Activated CD4-positive, alpha-beta T cell treated with anti-CD3 and anti-CD28 coated beads, Interleukin-2, amount 10 ng/mL, durations not matched to agents 7 days and 5 days (primary cell): ENCODE data around the gene HNF1A. TPM values are rescaled to one million over a fixed set of nuclear protein-coding genes. Genes with fewer than 3 reads are reported as not detected.

Source experiments
- CTCF ChIA-PET: fragments of 350-600 bp; sonication (Branson Sonifier 250); formaldehyde crosslinking; loops from one replicate; lab custom pipeline; 2021; ENCODE audit warnings: antibody characterized with exemption; lab: Charles Lee
- POLR2A ChIA-PET: fragments of 350-600 bp; sonication (Branson Sonifier 250); formaldehyde crosslinking; loops from one replicate; lab custom pipeline; 2021; ENCODE audit warnings: antibody characterized with exemption; lab: Charles Lee
- DNase-seq: peaks from one replicate; pipeline ENCODE4 v3.0.0-alpha.2; 2020
- H3K27ac Mint-ChIP-seq: one replicate; pipeline ENCODE4 v1.8.0; 2021; ENCODE audit warnings: mild to moderate bottlenecking, moderate library complexity, mixed read lengths
- H3K27me3 Mint-ChIP-seq: one replicate; pipeline ENCODE4 v1.8.0; 2021; ENCODE audit warnings: mixed read lengths
- H3K36me3 Mint-ChIP-seq: one replicate; pipeline ENCODE4 v1.8.0; 2021; ENCODE audit warnings: low read depth, mixed read lengths
- H3K4me1 Mint-ChIP-seq: one replicate; pipeline ENCODE4 v1.8.0; 2021; ENCODE audit warnings: mixed read lengths
- H3K4me3 Mint-ChIP-seq: one replicate; pipeline ENCODE4 v1.8.0; 2021; ENCODE audit warnings: mild to moderate bottlenecking, moderate library complexity, mixed read lengths
- H3K9me3 Mint-ChIP-seq: one replicate; pipeline ENCODE4 v1.8.0; 2021; ENCODE audit warnings: mixed read lengths
- total RNA-seq, 2 experiments: library from RNA; stranded (reverse); gene quantifications; one replicate each; pipeline ENCODE4 v1.2.3, GENCODE V29; 2021

The HNF1A gene
- total RNA-seq, 2 experiments from 2014 or later = not detected

DNA sequence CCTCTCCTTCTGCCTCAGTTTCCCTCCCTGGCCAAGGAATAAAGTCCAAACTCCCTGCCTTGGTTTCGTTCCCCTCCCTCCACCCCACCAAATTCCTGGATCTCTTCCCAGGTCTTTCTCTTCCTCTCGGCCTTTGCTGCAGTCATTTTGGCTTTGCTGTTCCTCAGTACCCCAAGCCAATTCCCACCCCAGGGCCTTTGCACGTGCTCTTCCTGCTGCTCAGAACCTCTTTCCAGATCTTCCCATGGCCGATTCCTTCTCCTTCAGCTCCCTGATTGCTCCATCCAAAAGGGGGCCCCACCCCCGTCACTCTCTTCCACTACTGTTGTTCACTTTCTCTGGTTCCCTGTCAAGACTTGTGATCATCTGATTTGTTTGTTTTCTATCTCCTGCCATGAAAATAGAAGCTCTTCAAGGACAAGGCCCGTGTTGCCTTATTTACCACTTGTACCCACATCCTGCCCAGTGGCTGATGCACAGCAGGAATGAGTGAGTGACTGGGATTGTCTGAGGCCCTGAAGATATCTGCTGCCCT is 3.1 kb downstream of the HNF1A start:
- ChIA-PET CTCF (interaction anchor here (0.6 to 2.4 kb wide), 5 partner anchors 10 to 185 kb away, joined by 3 to 5 read pairs (median 5); no protein-coding TSS in a partner anchor), POLR2A (no interaction called here)
- Mint-ChIP-seq H3K4me3 (no peak overlapping the region), H3K27ac (no peak overlapping the region), H3K4me1 (no peaks in the 10 kb centered on the region), H3K27me3 (no peaks in the 10 kb centered on the region), H3K9me3 (no peaks in the 10 kb centered on the region), H3K36me3 (no peaks in the 10 kb centered on the region)
- DNase-seq = no peak

DNA sequence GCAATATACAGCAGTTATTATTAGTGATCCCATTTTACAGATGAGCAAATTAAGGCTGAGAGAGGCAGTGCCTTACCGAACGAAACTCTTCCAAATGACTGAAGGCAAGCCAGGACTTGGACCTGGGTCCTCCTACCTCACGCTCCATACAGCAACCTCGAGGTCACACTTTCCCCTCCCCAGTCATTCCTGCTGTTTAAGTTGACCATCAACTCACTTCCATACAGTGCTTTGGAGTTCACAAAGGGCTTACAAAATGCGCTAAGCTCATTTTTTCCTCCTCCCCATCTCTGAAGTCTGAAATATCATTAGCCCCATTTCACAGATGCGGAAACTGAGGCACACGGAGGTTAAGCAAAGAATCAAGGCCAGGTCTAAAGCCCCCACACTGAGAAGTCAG is 4.3 kb downstream of the HNF1A start:
- Mint-ChIP-seq H3K4me3 (no peak overlapping the region), H3K27ac (no peak overlapping the region), H3K36me3 (no peaks in the 10 kb centered on the region), H3K9me3 (no peaks in the 10 kb centered on the region), H3K27me3 (no peaks in the 10 kb centered on the region), H3K4me1 (no peaks in the 10 kb centered on the region)
- CTCF ChIA-PET = interaction anchor here (0.5 to 2.4 kb wide), 2 partner anchors 18 to 20 kb away, joined by 4 to 5 read pairs; no protein-coding TSS in a partner anchor
- POLR2A ChIA-PET = no interaction called here
- no peak for DNase-seq

DNA sequence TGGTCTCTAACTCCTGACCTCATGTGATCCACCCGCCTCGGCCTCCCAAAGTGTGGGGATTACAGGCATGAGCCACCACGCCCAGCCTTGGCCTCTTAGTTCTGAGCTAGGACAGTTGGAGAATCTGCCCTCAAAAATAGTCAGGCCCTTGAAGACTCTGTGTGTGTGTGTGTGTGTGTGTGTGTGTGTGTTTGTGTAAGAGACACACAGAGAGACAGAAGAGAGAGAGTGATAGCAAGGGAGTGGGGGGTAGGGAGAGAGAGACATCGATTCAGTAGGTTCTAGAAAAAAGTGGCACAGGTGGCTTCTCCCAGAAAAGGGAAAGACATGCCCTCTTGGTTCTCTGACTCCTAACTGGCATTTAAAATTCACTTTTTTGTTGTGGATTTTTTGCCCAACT is 5.4 kb downstream of the HNF1A start:
- no peak for DNase-seq
- ChIA-PET CTCF (interaction anchor here (1.1 kb wide), 1 partner anchor 12 kb away, joined by 3 read pairs; no protein-coding TSS in a partner anchor), POLR2A (no interaction called here)
- no peak overlapping the region for H3K27ac Mint-ChIP-seq
- no peaks in the 10 kb centered on the region for H3K9me3 Mint-ChIP-seq
- no peaks in the 10 kb centered on the region for H3K27me3 Mint-ChIP-seq
- no peaks in the 10 kb centered on the region for H3K36me3 Mint-ChIP-seq
- H3K4me3 Mint-ChIP-seq = no peak overlapping the region
- H3K4me1 Mint-ChIP-seq = no peaks in the 10 kb centered on the region

DNA sequence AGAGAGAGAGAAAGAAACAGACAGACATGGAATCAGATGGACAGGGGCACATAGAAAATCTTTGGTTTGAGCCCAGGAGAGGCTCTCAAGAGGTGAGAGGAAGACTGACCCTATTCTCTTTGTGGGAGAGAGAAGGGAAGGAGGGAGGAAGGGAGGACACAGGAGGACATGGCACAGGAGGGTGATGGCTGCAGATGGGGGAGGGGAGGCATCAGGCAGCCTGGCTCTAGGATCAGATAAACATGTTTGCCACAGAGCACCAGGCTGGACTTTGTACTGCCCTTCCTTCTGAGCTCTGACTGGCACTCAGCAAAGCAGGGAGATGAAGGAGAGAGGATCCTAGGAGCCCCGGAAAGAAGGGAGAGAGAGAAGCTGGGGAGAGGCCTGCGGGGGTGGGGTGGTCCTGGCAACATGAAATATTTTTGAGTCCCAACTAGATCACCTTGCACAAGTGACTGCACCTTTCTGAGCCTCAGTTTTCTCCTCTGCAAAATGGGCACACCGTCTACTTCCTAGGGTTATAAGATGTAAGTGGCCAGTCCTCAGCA is 6.1 kb downstream of the HNF1A start:
- no peak for DNase-seq

DNA sequence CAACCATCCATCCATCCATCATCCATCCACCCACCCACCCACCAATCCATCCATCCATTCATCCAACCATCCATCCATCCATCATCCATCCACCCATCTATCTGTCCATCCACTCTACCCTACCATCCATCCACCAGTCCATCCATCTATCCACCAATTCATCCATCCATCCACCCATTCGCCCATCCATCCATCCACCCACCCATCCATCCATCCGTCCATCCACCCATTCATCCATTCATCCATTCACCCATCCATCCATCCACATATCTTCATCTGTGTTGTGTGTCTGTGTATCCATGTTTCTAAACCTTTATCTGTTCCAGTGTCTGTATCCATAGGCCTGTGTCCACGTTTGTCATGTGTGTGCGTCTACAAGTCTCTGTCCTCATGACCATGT is 9.9 kb downstream of the HNF1A start:
- Mint-ChIP-seq H3K4me1 (no peaks in the 10 kb centered on the region), H3K27ac (no peak overlapping the region), H3K9me3 (no peaks in the 10 kb centered on the region), H3K4me3 (no peak overlapping the region), H3K27me3 (peaks cover 3% of the 10 kb centered on the region), H3K36me3 (no peaks in the 10 kb centered on the region)
- no peak for DNase-seq
- CTCF ChIA-PET = no interaction called here
- POLR2A ChIA-PET = no interaction called here

More for the DNA sequence above, 6.1 kb downstream of the HNF1A start:
- Mint-ChIP-seq H3K9me3 (no peaks in the 10 kb centered on the region), H3K4me1 (no peaks in the 10 kb centered on the region), H3K36me3 (no peaks in the 10 kb centered on the region), H3K4me3 (no peak overlapping the region), H3K27ac (no peak overlapping the region), H3K27me3 (no peaks in the 10 kb centered on the region)
- ChIA-PET CTCF (interaction anchor here (0.5 to 1.1 kb wide), 2 partner anchors 8 to 13 kb away, joined by 3 read pairs; no protein-coding TSS in a partner anchor), POLR2A (no interaction called here)

DNA sequence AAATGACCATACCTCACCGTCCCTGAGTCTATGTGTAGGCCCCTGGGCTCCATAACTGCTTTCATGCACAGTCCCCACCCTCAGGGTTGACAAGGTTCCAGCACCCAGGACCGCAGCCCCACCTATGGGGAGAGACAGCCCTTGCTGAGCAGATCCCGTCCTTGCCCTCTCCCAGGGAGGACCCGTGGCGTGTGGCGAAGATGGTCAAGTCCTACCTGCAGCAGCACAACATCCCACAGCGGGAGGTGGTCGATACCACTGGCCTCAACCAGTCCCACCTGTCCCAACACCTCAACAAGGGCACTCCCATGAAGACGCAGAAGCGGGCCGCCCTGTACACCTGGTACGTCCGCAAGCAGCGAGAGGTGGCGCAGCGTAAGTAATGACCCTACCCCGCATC is 10.3 kb downstream of the HNF1A start:
- ChIA-PET POLR2A (no interaction called here), CTCF (interaction anchor here (1.6 kb wide), 1 partner anchor 17 kb away, joined by 4 read pairs; no protein-coding TSS in a partner anchor)
- no peaks in the 10 kb centered on the region for H3K9me3 Mint-ChIP-seq
- DNase-seq = no peak
- H3K27ac Mint-ChIP-seq = no peak overlapping the region
- H3K4me3 Mint-ChIP-seq = no peak overlapping the region
- no peaks in the 10 kb centered on the region for H3K36me3 Mint-ChIP-seq
- no peaks in the 10 kb centered on the region for H3K4me1 Mint-ChIP-seq
- H3K27me3 Mint-ChIP-seq = peaks cover 3% of the 10 kb centered on the region

DNA sequence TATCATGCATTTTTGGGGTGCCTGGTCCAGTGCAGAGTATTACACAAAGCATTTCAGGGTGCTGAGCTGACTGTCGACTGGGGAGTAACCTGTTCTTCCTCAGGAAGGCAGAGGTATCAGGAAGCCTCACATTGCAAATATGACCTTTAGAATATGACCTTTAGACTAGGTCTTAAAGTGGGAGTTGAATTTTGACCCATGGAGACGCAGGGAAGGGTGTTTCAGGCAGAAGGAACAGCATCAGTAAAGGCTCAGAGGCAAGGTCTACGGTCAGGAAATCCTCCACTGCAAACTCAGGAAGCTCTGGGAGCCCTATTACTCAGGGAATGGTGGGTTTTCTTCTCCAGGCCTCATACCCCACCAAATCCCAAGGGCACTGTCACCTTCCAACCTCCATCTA is 11.3 kb downstream of the HNF1A start:
- Mint-ChIP-seq H3K27me3 (peaks cover 3% of the 10 kb centered on the region), H3K4me1 (no peaks in the 10 kb centered on the region), H3K27ac (no peak overlapping the region), H3K9me3 (no peaks in the 10 kb centered on the region), H3K4me3 (no peak overlapping the region), H3K36me3 (no peaks in the 10 kb centered on the region)
- ChIA-PET CTCF (interaction anchor here (0.9 to 1.6 kb wide), 2 partner anchors 10 to 16 kb away, joined by 3 to 4 read pairs; no protein-coding TSS in a partner anchor), POLR2A (interaction anchor here (0.7 kb wide), 1 partner anchor 1425 kb away, joined by 3 read pairs; no protein-coding TSS in a partner anchor)
- no peak for DNase-seq

DNA sequence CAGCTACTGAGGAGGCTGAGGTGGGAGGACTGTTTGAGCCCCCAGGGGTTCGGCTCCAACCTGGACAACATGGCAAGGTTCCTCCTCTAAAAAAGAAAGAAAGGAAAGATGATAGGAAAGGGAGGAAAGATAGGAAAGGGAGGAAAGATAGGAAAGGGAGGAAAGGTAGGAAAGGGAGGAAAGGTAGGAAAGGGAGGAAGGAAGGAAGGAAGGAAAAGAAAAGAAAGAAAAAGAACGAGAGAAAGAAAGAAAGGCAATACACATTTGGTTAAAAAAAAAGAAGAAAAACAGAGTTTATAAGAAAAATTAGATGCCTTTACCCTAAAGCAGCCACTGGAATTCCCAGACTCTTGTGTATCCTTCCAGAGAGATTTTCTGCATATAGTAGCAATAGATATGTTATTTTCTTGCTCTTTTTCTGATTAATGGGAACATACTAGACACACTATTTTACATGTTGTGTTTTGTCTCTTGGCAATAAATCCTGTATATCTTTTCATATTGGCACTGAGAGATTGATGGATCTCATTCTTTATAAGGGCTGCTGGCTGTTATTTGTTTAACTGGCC is 12.2 kb downstream of the HNF1A start:
- DNase-seq = no peak
- H3K9me3 Mint-ChIP-seq = no peaks in the 10 kb centered on the region
- H3K27ac Mint-ChIP-seq = no peak overlapping the region
- H3K4me3 Mint-ChIP-seq = no peak overlapping the region
- no peaks in the 10 kb centered on the region for H3K4me1 Mint-ChIP-seq
- H3K27me3 Mint-ChIP-seq = peaks cover 10% of the 10 kb centered on the region
- ChIA-PET POLR2A (no interaction called here), CTCF (interaction anchor here (0.9 to 1.6 kb wide), 3 partner anchors 11 to 19 kb away, joined by 3 to 4 read pairs (median 3); no protein-coding TSS in a partner anchor)
- no peaks in the 10 kb centered on the region for H3K36me3 Mint-ChIP-seq

DNA sequence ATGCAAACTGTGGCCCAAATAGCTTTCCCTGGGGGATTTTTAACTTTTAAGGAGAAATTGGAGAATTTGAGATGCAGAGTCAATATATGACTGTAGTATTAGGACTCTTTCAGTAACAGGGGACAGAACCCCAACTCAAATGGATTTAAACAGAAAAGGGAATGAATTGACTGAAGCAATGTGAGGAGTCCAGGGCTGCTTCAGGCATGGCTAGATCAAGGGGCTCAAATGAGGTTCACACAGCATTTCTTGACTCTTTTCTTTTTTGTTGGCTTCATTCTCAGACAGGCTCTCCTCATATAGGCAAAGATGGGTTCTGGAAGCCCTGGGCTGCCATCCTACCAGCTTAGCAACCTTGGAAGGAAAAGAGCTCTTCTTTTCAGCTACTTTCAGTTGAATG is 13.6 kb downstream of the HNF1A start:
- Mint-ChIP-seq H3K4me1 (no peaks in the 10 kb centered on the region), H3K27ac (no peak overlapping the region), H3K9me3 (no peaks in the 10 kb centered on the region), H3K36me3 (no peaks in the 10 kb centered on the region), H3K27me3 (peaks cover 12% of the 10 kb centered on the region), H3K4me3 (no peak overlapping the region)
- no peak for DNase-seq
- CTCF ChIA-PET = interaction anchor here (0.5 to 1.6 kb wide), 5 partner anchors 20 to 47 kb away, joined by 3 to 4 read pairs (median 3); no protein-coding TSS in a partner anchor
- POLR2A ChIA-PET = no interaction called here

DNA sequence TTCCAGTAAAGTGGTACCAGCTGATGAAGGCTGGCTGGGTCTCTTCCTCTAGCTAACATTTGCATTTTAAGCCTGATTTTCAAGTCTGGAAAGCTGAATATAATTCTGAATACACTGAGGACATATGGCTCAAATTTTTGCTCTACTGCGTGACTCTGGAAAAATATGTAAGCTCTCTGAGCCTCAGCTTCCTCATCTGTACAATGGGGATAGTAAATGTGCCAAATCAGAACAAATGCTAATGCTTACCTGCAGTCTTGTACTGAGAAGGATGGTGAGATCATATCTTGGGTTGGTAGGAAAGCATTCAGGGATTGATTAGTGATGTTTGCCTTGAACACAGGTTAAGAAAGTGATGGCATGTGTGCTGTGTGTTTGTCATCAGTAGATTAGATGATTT is 14.6 kb downstream of the HNF1A start:
- H3K27me3 Mint-ChIP-seq = peaks cover 12% of the 10 kb centered on the region
- no peak for DNase-seq
- no peaks in the 10 kb centered on the region for H3K9me3 Mint-ChIP-seq
- POLR2A ChIA-PET = interaction anchor here (0.6 kb wide), 2 partner anchors 126 to 687 kb away, joined by 3 read pairs; no protein-coding TSS in a partner anchor
- H3K4me1 Mint-ChIP-seq = no peaks in the 10 kb centered on the region
- H3K36me3 Mint-ChIP-seq = no peaks in the 10 kb centered on the region
- CTCF ChIA-PET = interaction anchor here (0.6 to 1.6 kb wide), 2 partner anchors 43 to 74 kb away, joined by 3 read pairs; no protein-coding TSS in a partner anchor
- H3K4me3 Mint-ChIP-seq = no peak overlapping the region
- no peak overlapping the region for H3K27ac Mint-ChIP-seq

DNA sequence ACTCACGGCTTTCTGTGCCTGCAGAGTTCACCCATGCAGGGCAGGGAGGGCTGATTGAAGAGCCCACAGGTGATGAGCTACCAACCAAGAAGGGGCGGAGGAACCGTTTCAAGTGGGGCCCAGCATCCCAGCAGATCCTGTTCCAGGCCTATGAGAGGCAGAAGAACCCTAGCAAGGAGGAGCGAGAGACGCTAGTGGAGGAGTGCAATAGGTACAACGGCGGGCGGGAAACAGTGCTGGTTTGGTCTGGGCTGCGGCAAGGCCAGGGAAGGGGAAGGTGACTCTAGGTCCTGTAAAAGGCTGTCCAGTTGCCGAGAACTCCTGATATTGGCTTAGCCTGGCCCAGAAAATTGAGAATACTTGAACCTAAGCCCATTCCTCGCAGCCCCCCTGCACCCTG is 15.2 kb downstream of the HNF1A start:
- no peak overlapping the region for H3K27ac Mint-ChIP-seq
- no peaks in the 10 kb centered on the region for H3K36me3 Mint-ChIP-seq
- no peaks in the 10 kb centered on the region for H3K4me1 Mint-ChIP-seq
- POLR2A ChIA-PET = interaction anchor here (0.6 kb wide), 1 partner anchor 126 kb away, joined by 3 read pairs; no protein-coding TSS in a partner anchor
- no peak for DNase-seq
- CTCF ChIA-PET = interaction anchor here (0.6 kb wide), 1 partner anchor 75 kb away, joined by 3 read pairs; no protein-coding TSS in a partner anchor
- no peak overlapping the region for H3K4me3 Mint-ChIP-seq
- H3K9me3 Mint-ChIP-seq = no peaks in the 10 kb centered on the region
- H3K27me3 Mint-ChIP-seq = peaks cover 12% of the 10 kb centered on the region

DNA sequence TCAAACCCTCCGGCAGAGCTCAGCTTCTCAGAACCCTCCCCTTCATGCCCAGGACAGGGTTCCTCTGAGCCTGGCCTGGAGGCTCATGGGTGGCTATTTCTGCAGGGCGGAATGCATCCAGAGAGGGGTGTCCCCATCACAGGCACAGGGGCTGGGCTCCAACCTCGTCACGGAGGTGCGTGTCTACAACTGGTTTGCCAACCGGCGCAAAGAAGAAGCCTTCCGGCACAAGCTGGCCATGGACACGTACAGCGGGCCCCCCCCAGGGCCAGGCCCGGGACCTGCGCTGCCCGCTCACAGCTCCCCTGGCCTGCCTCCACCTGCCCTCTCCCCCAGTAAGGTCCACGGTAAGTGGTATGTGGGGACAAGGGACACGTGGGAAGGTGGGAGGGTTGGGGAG is 15.7 kb downstream of the HNF1A start:
- Mint-ChIP-seq H3K27ac (no peak overlapping the region), H3K27me3 (peaks cover 12% of the 10 kb centered on the region), H3K9me3 (no peaks in the 10 kb centered on the region), H3K4me3 (no peak overlapping the region), H3K36me3 (no peaks in the 10 kb centered on the region), H3K4me1 (no peaks in the 10 kb centered on the region)
- ChIA-PET CTCF (no interaction called here), POLR2A (no interaction called here)
- no peak for DNase-seq
